IMR-90 (cell line): Measurements from ENCODE around the gene NUFIP2. TPM values are rescaled to one million over a fixed set of nuclear protein-coding genes. Genes with fewer than 3 reads are reported as not detected.
A peak's percentile ranks its signal among the peaks of the same experiment; 100 is the strongest.

Source experiments
- ATAC-seq: fragments of 200-7000 bp; cut with Tn5 transposase; 2 replicates; pipeline ENCODE4 v1.9.1; 2020; ENCODE audit warnings: low read depth, mild to moderate bottlenecking, moderate library complexity
- BruUV-seq: library from RNA; stranded (reverse); fragments of 400-500 nt; replicated peaks from 2 replicates; lab custom pipeline; 2021; lab: Mats Ljungman, UMichigan
- CTCF ChIA-PET: fragments of 300-600 bp; formaldehyde crosslinking; extraction: SDS; loops from one replicate; lab custom pipeline; 2021; ENCODE audit warnings: antibody characterized with exemption; lab: Yijun Ruan, JAX
- POLR2A ChIA-PET: fragments of 300-600 bp; sonication (Branson Sonifier 250); formaldehyde crosslinking; loops from one replicate; lab custom pipeline; 2022; ENCODE audit warnings: antibody characterized with exemption; ENCODE audit not compliant: unreplicated experiment; lab: Charles Lee
- DNase-seq: peaks from one replicate; pipeline ENCODE4 v3.0.0; 2013
- H2AFZ ChIP-seq: replicated peaks from 2 replicates; pipeline ENCODE3; 2013; ENCODE audit warnings: low read length, mild to moderate bottlenecking; ENCODE audit not compliant: poor library complexity
- H2AK5ac ChIP-seq: 2 replicates; pipeline ENCODE4 v1.6.1; 2013; ENCODE audit warnings: low read depth, low read length, inconsistent platforms
- H2AK9ac ChIP-seq: replicated peaks from 2 replicates; pipeline ENCODE3; 2013; ENCODE audit warnings: mild to moderate bottlenecking, low read depth, low read length, moderate library complexity; ENCODE audit not compliant: poor library complexity
- H2BK120ac ChIP-seq: 2 replicates; pipeline ENCODE4 v1.6.1; 2013; ENCODE audit warnings: low read depth, low read length, inconsistent platforms
- H2BK15ac ChIP-seq: 3 replicates; pipeline ENCODE4 v1.6.1; 2013; ENCODE audit warnings: low read depth, low read length, inconsistent platforms
- H2BK20ac ChIP-seq: 2 replicates; pipeline ENCODE4 v1.6.1; 2013; ENCODE audit warnings: low read depth, mild to moderate bottlenecking, inconsistent platforms, low read length, moderate library complexity
- H2BK5ac ChIP-seq: 2 replicates; pipeline ENCODE4 v1.6.1; 2013; ENCODE audit warnings: mild to moderate bottlenecking, low read depth, low read length, inconsistent platforms; ENCODE audit not compliant: poor library complexity, severe bottlenecking
- H3K14ac ChIP-seq: replicated peaks from 2 replicates; pipeline ENCODE4 v1.6.1; 2013; ENCODE audit warnings: low read depth, low read length, inconsistent platforms
- H3K18ac ChIP-seq: 2 replicates; pipeline ENCODE4 v1.6.1; 2013; ENCODE audit warnings: low read depth, low read length, control low read depth
- H3K23ac ChIP-seq: 2 replicates; pipeline ENCODE4 v1.6.1; 2013; ENCODE audit warnings: low read depth, low read length, inconsistent platforms
- H3K27ac ChIP-seq: 2 replicates; pipeline ENCODE4 v1.5.1; 2013; ENCODE audit warnings: mild to moderate bottlenecking, control low read depth, low read length; ENCODE audit not compliant: insufficient read depth
- H3K27me3 ChIP-seq: 2 replicates; pipeline ENCODE4 v1.6.1; 2013; ENCODE audit warnings: low read length; ENCODE audit not compliant: control insufficient read depth, insufficient read depth
- H3K36me3 ChIP-seq: 2 replicates; pipeline ENCODE4 v1.6.1; 2013; ENCODE audit warnings: low read length, mixed read lengths; ENCODE audit not compliant: control insufficient read depth, insufficient read depth
- H3K4ac ChIP-seq: 2 replicates; pipeline ENCODE4 v1.6.1; 2013; ENCODE audit warnings: low read depth, low read length, inconsistent platforms
- H3K4me1 ChIP-seq: 2 replicates; pipeline ENCODE4 v1.6.1; 2013; ENCODE audit warnings: low read length, mixed read lengths; ENCODE audit not compliant: control insufficient read depth, insufficient read depth
- H3K4me2 ChIP-seq: 2 replicates; pipeline ENCODE4 v1.6.1; 2013; ENCODE audit warnings: low read depth, mild to moderate bottlenecking, control low read depth, low read length, moderate library complexity
- H3K4me3 ChIP-seq: 2 replicates; pipeline ENCODE4 v1.5.1; 2013; ENCODE audit warnings: low read depth, mild to moderate bottlenecking, control low read depth, low read length, moderate library complexity; ENCODE audit not compliant: insufficient read depth
- H3K56ac ChIP-seq: 2 replicates; pipeline ENCODE4 v1.6.1; 2013; ENCODE audit warnings: low read length, inconsistent platforms; ENCODE audit not compliant: insufficient read depth; ENCODE audit errors: extremely low read depth
- H3K79me1 ChIP-seq, 2 experiments: 2 replicates each; pipeline ENCODE4 v1.6.1; 2013; ENCODE audit warnings: low read length in 2 of 2, inconsistent platforms in 1 of 2, low read depth in 1 of 2
- H3K9ac ChIP-seq: 2 replicates; pipeline ENCODE4 v1.6.1; 2013; ENCODE audit warnings: low read depth, low read length, control low read depth
- H3K9me1 ChIP-seq: 2 replicates; pipeline ENCODE4 v1.6.1; 2013; ENCODE audit warnings: low read length, inconsistent platforms; ENCODE audit not compliant: insufficient read depth
- H3K9me3 ChIP-seq: 2 replicates; pipeline ENCODE4 v1.6.1; 2013; ENCODE audit warnings: low read length; ENCODE audit not compliant: control insufficient read depth, insufficient read depth
- H4K20me1 ChIP-seq: 2 replicates; pipeline ENCODE4 v1.6.1; 2013; ENCODE audit warnings: low read length, inconsistent platforms; ENCODE audit not compliant: insufficient read depth
- H4K5ac ChIP-seq: 2 replicates; pipeline ENCODE4 v1.6.1; 2013; ENCODE audit warnings: mild to moderate bottlenecking, low read depth, low read length, control low read depth
- H4K8ac ChIP-seq, 2 experiments: 2 replicates each; pipeline ENCODE4 v1.6.1; 2013; ENCODE audit warnings: low read depth in 2 of 2, low read length in 2 of 2, control low read depth in 1 of 2, inconsistent platforms in 1 of 2
- H4K91ac ChIP-seq: 2 replicates; pipeline ENCODE4 v1.6.1; 2013; ENCODE audit warnings: low read depth, low read length, inconsistent platforms; ENCODE audit not compliant: insufficient read depth
- RFX5 ChIP-seq: IDR thresholded peaks from 2 replicates; pipeline ENCODE4 v1.8.0; 2012; ENCODE audit warnings: low read depth, mild to moderate bottlenecking, low read length, moderate library complexity
- WGBS, 2 experiments: methylation state at CpG; one replicate each; pipeline versions ENCODE4 v1.1.5 to v1.1.7; 2013; ENCODE audit warnings: missing lambda C conversion rate in 2 of 2; ENCODE audit not compliant: insufficient read length in 1 of 2; ENCODE audit errors: extremely low coverage in 2 of 2; 5-methylcytosine and 5-hydroxymethylcytosine counted together
- dilution Hi-C: fragments of 300-500 bp; cut with HindIII; formaldehyde crosslinking; loops from one replicate; pipeline ENCODE4 v1.14.3; 2018; ENCODE audit warnings: low sequenced_read_pairs; ENCODE audit not compliant: unreplicated experiment
- in situ Hi-C: fragments of 300-500 bp; cut with MboI; formaldehyde crosslinking; loops from 3 replicates; pipeline ENCODE4 v1.14.3; 2019; ENCODE audit warnings: low sequenced_read_pairs, inconsistent platforms, mixed read lengths
- intact Hi-C: fragments of 100-400 bp; cut with micrococcal nuclease; formaldehyde crosslinking; loops from 2 replicates; pipeline ENCODE4 v1.10.0; 2022
- polyA plus RNA-seq, 3 experiments: library from polyadenylated mRNA; depleted of rRNA; stranded (reverse); fragments of >200 nt; gene quantifications; 2 replicates each; pipeline ENCODE4 v1.2.3, GENCODE V29; 2012; ENCODE audit warnings: low replicate concordance in 1 of 3
- total RNA-seq: library from RNA; depleted of rRNA; stranded (reverse); fragments of >200 nt; gene quantifications from 2 replicates; pipeline ENCODE4 v1.2.3, GENCODE V29; 2012
- TF ChIP-seq, protein P1 (sequence below): fragments of 150-350 bp; IDR thresholded peaks from 2 replicates; pipeline ENCODE4 v1.6.1; 2016; ENCODE audit warnings: low read depth, mild to moderate bottlenecking, low read length, moderate library complexity, borderline replicate concordance

NUFIP2 gene
- total and polyA plus RNA-seq, 2 of the 4 experiments (the other 2 are of a cell fraction) = 8.9 to 25.6 TPM

DNA sequence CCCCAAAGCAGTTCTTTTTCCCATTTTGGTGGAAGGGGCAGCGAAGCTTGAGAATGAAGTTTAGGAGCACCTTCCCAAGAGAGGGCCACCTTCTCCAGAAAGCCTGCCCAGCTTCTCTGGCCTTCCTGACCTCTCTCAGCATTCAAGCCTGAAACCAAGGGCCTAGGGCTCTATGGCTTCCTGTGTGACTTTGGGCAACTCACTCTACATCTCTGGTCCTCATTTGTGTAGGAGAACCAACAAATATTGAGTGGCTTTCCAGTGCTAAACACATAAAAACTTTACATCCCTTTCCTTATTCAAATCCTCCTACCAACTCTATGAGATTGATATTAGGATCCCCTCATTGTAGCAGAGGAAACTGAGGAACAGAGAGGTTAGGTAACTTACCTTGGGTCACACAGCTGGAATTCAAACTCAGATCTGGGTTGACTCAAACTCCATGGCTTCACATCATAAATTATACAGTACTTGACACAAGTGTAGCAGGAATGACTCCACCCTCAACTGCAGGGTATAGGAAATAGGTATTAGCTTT lies 81.8 kb downstream of the NUFIP2 start:
- Histone ChIP-seq H2BK5ac (no peak overlapping the region), H2BK120ac (no peak overlapping the region), H3K27ac (no peak overlapping the region), H3K36me3 (no peaks in the 10 kb centered on the region), H2BK15ac (no peak overlapping the region; the same call in 2 of the 3 replicates), H3K9me1 (peaks cover 12% of the 10 kb centered on the region), H2AK5ac (peak overlapping the region; percentile 62; the same call in 1 of the 2 replicates), H2AFZ (peak overlapping the region; percentile 0), H3K56ac (no peak overlapping the region), H2AK9ac (peak overlapping the region; percentile 34), H3K4me2 (no peak overlapping the region), H3K4me1 (peaks cover 2% of the 10 kb centered on the region; the same call in 1 of the 2 replicates), H3K9ac (no peak overlapping the region), H4K8ac (no peak overlapping the region; a peak in 1 of 4 replicates), H4K20me1 (no peaks in the 10 kb centered on the region), H4K5ac (no peak overlapping the region), H3K14ac (no peak overlapping the region), H2BK20ac (0 out of 2 replicates have a peak overlapping the region, but pooled peaks have one; percentile 29), H3K23ac (no peak overlapping the region), H3K4me3 (no peak overlapping the region), H3K4ac (peak overlapping the region; percentile 26; the same call in 1 of the 2 replicates), H3K9me3 (no peaks in the 10 kb centered on the region), H3K18ac (no peak overlapping the region), H3K79me1 (no peaks in the 10 kb centered on the region), H4K91ac (no peak overlapping the region), H3K27me3 (0 out of 2 replicates have a peak, but pooled peaks cover 2% of the 10 kb centered on the region)
- intact Hi-C loops (no loop called here), in situ Hi-C loops (no loop called here), dilution Hi-C loops (no loop called here)
- TF ChIP-seq, protein P1, sequence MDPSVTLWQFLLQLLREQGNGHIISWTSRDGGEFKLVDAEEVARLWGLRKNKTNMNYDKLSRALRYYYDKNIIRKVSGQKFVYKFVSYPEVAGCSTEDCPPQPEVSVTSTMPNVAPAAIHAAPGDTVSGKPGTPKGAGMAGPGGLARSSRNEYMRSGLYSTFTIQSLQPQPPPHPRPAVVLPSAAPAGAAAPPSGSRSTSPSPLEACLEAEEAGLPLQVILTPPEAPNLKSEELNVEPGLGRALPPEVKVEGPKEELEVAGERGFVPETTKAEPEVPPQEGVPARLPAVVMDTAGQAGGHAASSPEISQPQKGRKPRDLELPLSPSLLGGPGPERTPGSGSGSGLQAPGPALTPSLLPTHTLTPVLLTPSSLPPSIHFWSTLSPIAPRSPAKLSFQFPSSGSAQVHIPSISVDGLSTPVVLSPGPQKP = no peak
- no peak for TF ChIP-seq RFX5
- DNase-seq (no peak), ATAC-seq (no peak)
- no TSS peak for BruUV-seq
- ChIA-PET POLR2A (no interaction called here), CTCF (interaction anchor here (0.6 to 1.3 kb wide), 2 partner anchors 63 to 64 kb away, joined by 3 to 4 read pairs; no protein-coding TSS in a partner anchor)
- WGBS, 2 experiments = no CpG with 5 or more reads among the region's 1 CpG
